Ascending aorta (tissue), 2 donors: ENCODE results near the gene STBD1. TPM values are rescaled to one million over a fixed set of nuclear protein-coding genes. Genes with fewer than 3 reads are reported as not detected.

Experiments
- DNase-seq, 2 donors: peaks; one replicate each; pipeline ENCODE4 v3.0.0-alpha.2; 2019; ENCODE audit warnings: low spot score in 2 of 2
- H3K27ac ChIP-seq, 2 donors: fragments of 200-600 bp; sonication (generic); one replicate each; pipeline ENCODE4 v1.5.1; 2016 to 2017; ENCODE audit warnings: mild to moderate bottlenecking in 1 of 2
- H3K27me3 ChIP-seq: fragments of 200-600 bp; sonication (generic); one replicate; pipeline ENCODE4 v1.5.1; 2017
- H3K36me3 ChIP-seq, 2 donors: fragments of 200-600 bp; sonication (generic); one replicate each; pipeline ENCODE4 v1.5.1; 2016
- H3K4me1 ChIP-seq, 2 donors: fragments of 200-600 bp; sonication (generic); one replicate each; pipeline ENCODE4 v1.5.1; 2016 to 2017; ENCODE audit warnings: mild to moderate bottlenecking in 1 of 2
- H3K4me3 ChIP-seq, 2 donors: fragments of 200-600 bp; sonication (generic); one replicate each; pipeline ENCODE4 v1.5.1; 2016 to 2017; ENCODE audit warnings: mild to moderate bottlenecking in 1 of 2
- H3K9me3 ChIP-seq, 2 donors: fragments of 200-600 bp; sonication (generic); one replicate each; pipeline ENCODE4 v1.5.1; 2016
- intact Hi-C: fragments of 100-400 bp; cut with DNase I; formaldehyde crosslinking; loops from one replicate; pipeline ENCODE4 v1.15.1; 2023
- total RNA-seq: library from RNA; depleted of rRNA; stranded (reverse); fragments of >200 nt; gene quantifications from one replicate; pipeline ENCODE4 v1.1.0, GENCODE V29; 2016
- TF ChIP-seq, protein P1 (sequence below), 3 experiments: fragments of 200-600 bp in 2 of 3; fragments of 450-650 bp in 1 of 3; sonication (generic) in 2 of 3; IDR thresholded peaks; one replicate each; pipeline ENCODE4 v1.5.1; 2016 to 2019; ENCODE audit warnings: antibody characterized with exemption in 3 of 3, mild to moderate bottlenecking in 1 of 3, moderate library complexity in 1 of 3

STBD1 gene
- total RNA-seq, 1 donor from 2014 or later = 19.9 TPM

DNA sequence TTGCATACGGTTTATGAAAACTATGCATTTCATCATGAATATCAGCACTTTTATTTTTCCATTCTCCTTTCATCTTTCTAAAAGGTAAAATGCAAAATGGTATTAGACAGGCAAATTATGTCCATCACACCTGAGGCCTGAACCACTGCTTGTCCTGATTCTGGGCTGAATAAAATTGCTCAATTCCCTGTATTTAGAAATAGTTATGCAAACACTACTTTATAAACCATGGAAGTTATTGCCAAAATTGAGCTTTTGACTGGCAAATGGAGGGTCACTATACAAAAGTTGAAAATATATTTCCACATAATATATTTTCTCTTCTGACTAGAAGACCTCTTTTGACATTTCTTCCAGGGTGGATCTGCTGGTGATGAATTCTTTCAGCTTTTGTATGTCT is 34.0 kb upstream of the STBD1 start:
- Histone ChIP-seq H3K27me3 (no peaks in the 10 kb centered on the region), H3K36me3 (no peaks in the 10 kb centered on the region), H3K4me3 (no peak overlapping the region), H3K9me3 (no peaks in the 10 kb centered on the region), H3K27ac (no peak overlapping the region), H3K4me1 (no peaks in the 10 kb centered on the region)
- DNase-seq = no peak
- intact Hi-C loops = no loop called here
- TF ChIP-seq, protein P1, sequence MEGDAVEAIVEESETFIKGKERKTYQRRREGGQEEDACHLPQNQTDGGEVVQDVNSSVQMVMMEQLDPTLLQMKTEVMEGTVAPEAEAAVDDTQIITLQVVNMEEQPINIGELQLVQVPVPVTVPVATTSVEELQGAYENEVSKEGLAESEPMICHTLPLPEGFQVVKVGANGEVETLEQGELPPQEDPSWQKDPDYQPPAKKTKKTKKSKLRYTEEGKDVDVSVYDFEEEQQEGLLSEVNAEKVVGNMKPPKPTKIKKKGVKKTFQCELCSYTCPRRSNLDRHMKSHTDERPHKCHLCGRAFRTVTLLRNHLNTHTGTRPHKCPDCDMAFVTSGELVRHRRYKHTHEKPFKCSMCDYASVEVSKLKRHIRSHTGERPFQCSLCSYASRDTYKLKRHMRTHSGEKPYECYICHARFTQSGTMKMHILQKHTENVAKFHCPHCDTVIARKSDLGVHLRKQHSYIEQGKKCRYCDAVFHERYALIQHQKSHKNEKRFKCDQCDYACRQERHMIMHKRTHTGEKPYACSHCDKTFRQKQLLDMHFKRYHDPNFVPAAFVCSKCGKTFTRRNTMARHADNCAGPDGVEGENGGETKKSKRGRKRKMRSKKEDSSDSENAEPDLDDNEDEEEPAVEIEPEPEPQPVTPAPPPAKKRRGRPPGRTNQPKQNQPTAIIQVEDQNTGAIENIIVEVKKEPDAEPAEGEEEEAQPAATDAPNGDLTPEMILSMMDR (IDR thresholded peaks at IDR 0.05) = no peak

DNA sequence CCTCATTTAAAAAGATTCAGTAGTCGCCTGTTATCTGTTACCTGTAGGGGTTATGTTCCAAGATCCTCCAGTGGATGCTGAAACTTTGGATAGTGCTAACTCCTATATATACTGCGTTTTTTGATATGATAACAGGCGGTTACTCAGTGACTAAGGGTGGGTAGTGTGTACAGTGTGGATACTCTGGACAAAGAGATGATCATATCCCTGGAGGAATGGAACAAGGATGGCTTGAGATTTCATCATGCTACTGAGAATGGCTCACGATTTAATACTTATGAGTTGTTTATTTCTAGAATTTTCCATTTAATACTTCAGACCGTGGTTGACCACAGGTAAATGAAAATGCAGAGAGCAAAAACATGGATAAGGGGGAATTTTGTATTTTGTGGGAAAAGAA is 33.5 kb upstream of the STBD1 start:
- DNase-seq = no peak
- H3K27ac ChIP-seq = no peak overlapping the region
- H3K4me3 ChIP-seq = no peak overlapping the region
- no peaks in the 10 kb centered on the region for H3K36me3 ChIP-seq
- H3K27me3 ChIP-seq = no peaks in the 10 kb centered on the region
- TF ChIP-seq, protein P1 (IDR thresholded peaks at IDR 0.05) = no peak
- intact Hi-C loops = no loop called here
- H3K4me1 ChIP-seq = no peaks in the 10 kb centered on the region
- H3K9me3 ChIP-seq = no peaks in the 10 kb centered on the region

DNA sequence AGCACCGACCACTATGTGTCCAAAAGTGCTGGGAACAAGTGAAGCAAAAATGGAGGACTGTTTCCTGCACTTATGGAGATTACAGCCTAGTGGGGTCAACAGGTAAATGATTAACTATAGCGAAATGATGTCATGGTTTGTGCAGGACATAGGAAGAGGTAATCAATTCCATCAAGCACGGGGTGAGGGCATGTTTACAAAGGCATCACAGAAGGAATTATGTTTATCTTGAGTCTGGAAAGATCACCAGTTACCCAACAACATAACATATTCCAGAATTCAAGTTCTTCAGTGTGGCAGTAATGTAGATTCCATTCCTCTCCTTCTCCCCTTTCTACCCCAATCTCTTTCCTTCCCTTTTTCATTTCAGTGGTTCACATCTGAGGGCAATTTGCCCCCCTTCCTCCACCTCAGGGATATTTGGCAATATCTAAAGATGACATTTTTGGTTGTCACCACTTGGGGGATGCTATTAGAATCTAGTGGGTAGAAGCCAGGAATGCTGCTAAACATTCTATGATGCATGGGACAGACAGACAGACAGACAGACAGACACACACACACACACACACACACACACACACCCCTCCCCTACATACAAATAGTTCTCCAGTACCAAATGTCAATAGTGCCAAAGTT is 30.9 kb upstream of the STBD1 start:
- DNase-seq = no peak
- Histone ChIP-seq H3K4me1 (no peaks in the 10 kb centered on the region), H3K4me3 (no peak overlapping the region), H3K9me3 (no peaks in the 10 kb centered on the region), H3K27ac (no peak overlapping the region), H3K27me3 (no peaks in the 10 kb centered on the region), H3K36me3 (no peaks in the 10 kb centered on the region)
- intact Hi-C loops = no loop called here
- TF ChIP-seq, protein P1 (IDR thresholded peaks at IDR 0.05) = no peak

DNA sequence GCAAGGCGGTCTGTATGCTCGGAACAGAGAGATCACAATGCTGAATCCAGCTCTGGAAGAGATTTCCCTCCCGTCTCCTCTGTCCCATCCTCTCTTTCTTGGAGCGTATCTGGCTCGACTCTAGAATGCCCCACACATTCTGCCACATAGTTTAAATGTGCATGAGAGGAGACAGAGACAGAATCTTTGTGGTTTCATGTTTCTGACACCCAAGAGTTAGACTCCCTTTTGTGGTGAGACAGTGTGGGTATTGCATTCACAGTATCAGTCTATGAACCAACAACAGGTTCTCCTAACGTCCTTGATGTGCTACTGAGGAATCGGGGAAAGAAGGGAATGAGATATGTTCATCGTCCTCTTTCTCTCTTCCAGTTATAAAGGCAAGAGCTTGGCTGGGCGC is 29.7 kb upstream of the STBD1 start:
- H3K4me1 ChIP-seq = no peaks in the 10 kb centered on the region
- TF ChIP-seq, protein P1 (IDR thresholded peaks at IDR 0.05) = no peak
- no peaks in the 10 kb centered on the region for H3K36me3 ChIP-seq
- no peak for DNase-seq
- no peaks in the 10 kb centered on the region for H3K27me3 ChIP-seq
- intact Hi-C loops = no loop called here
- no peaks in the 10 kb centered on the region for H3K9me3 ChIP-seq
- H3K27ac ChIP-seq = no peak overlapping the region
- H3K4me3 ChIP-seq = no peak overlapping the region

DNA sequence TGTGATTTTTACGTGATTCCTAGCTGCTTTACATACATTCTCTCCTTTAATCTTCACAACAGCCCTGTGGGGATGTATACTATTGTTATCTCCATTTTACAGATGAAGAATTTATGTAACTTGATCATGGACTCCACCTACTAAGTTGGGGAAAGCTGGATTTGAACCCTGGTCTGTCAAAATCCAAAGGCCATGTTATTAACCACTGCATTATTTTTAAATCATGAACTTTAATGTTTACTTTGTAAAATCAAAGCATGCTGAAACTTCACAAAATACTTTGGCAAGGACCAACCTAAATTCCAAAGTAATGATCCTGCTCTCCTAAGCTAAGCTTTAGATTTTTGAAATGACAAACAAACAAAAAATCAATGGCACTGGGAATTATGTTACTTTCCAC is 28.9 kb upstream of the STBD1 start:
- H3K4me1 ChIP-seq = no peaks in the 10 kb centered on the region
- H3K4me3 ChIP-seq = no peak overlapping the region
- H3K27ac ChIP-seq = no peak overlapping the region
- no peaks in the 10 kb centered on the region for H3K9me3 ChIP-seq
- intact Hi-C loops = no loop called here
- TF ChIP-seq, protein P1 (IDR thresholded peaks at IDR 0.05) = no peak
- H3K27me3 ChIP-seq = no peaks in the 10 kb centered on the region
- no peak for DNase-seq
- no peaks in the 10 kb centered on the region for H3K36me3 ChIP-seq

DNA sequence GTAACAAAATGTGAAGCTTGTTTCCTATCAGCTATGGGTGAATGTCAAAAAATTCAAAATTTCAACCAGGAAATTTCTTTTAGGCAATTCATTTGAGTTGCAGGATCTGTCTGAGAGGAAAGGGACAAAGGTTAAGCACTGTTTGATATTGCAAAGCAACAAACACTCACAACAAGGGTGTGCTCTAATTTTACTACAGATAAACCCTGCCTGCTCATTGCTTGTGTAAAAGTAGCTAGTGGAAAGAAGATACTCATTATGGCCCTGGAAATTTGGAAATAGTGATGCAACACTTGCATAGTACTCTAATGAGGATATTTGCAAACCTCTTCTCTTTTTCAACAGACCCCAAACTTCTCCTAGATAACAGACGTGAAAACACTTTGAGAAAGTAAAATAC is 27.9 kb upstream of the STBD1 start:
- H3K36me3 ChIP-seq = no peaks in the 10 kb centered on the region
- intact Hi-C loops = no loop called here
- no peak for DNase-seq
- no peak overlapping the region for H3K27ac ChIP-seq
- H3K9me3 ChIP-seq = no peaks in the 10 kb centered on the region
- no peaks in the 10 kb centered on the region for H3K27me3 ChIP-seq
- no peak overlapping the region for H3K4me3 ChIP-seq
- TF ChIP-seq, protein P1 (IDR thresholded peaks at IDR 0.05) = no peak
- no peaks in the 10 kb centered on the region for H3K4me1 ChIP-seq
